HCT116 (cell line): ENCODE results near the gene PMEPA1. TPM values are rescaled to one million over a fixed set of nuclear protein-coding genes. Genes with fewer than 3 reads are reported as not detected.

Source experiments
- ATAC-seq: fragments of 200-7000 bp; cut with Tn5 transposase; 2 replicates; pipeline ENCODE4 v1.9.1; 2020; ENCODE audit warnings: mild to moderate bottlenecking, moderate library complexity
- BruUV-seq: library from RNA; stranded (reverse); fragments of 400-500 nt; replicated peaks from 2 replicates; lab custom pipeline; 2021; lab: Mats Ljungman, UMichigan
- CTCF ChIA-PET: fragments of 300-600 bp; sonication (Branson Sonifier 250); formaldehyde crosslinking; loops from one replicate; lab custom pipeline; 2021; ENCODE audit warnings: antibody characterized with exemption; lab: Charles Lee
- POLR2A ChIA-PET: fragments of 300-600, 350-600 bp; sonication (Branson Sonifier 250); formaldehyde crosslinking; loops from one replicate; lab custom pipeline; 2021; ENCODE audit warnings: antibody characterized with exemption; lab: Charles Lee
- RAD21 ChIA-PET, 2 experiments: fragments of 300-600 bp; sonication (Branson Sonifier 250); formaldehyde crosslinking; loops; one replicate each; lab custom pipeline; 2023; ENCODE audit warnings: low total read pairs in 2 of 2; ENCODE audit not compliant: uncharacterized antibody in 2 of 2, unreplicated experiment in 2 of 2, low non-redundant PET in 1 of 2; lab: Charles Lee
- DNase-seq: peaks from one replicate; pipeline ENCODE4 v3.0.0-alpha.2; 2010; ENCODE audit warnings: low read depth, low spot score
- H2AFZ ChIP-seq: fragments of 200-600 bp; shearing (Covaris generic), sonication (generic); 2 replicates; pipeline ENCODE4 v1.6.1; 2017; ENCODE audit warnings: low read depth, mixed run types, mixed read lengths, antibody characterized with exemption, low read length; ENCODE audit not compliant: poor library complexity, severe bottlenecking
- H3K27ac ChIP-seq: 2 replicates; pipeline ENCODE4 v1.5.1; 2012; ENCODE audit warnings: low read depth, low read length
- H3K27me3 ChIP-seq: fragments of 200-600 bp; sonication (generic); 2 replicates; pipeline ENCODE4 v1.6.1; 2016; ENCODE audit warnings: mixed run types, low read length, mixed read lengths; ENCODE audit not compliant: insufficient read depth
- H3K36me3 ChIP-seq, 2 experiments: fragments of 200-500 bp in 1 of 2; fragments of 200-600 bp in 1 of 2; sonication (Bioruptor generic) in 1 of 2; sonication (generic) in 1 of 2; 2 replicates each; pipeline versions ENCODE4 v1.5.1 to v1.6.1; 2014 to 2016; ENCODE audit warnings: low read length in 2 of 2, inconsistent platforms in 1 of 2, mixed read lengths in 1 of 2, mixed run types in 1 of 2; ENCODE audit not compliant: insufficient read depth in 2 of 2, control insufficient read depth in 1 of 2
- H3K4me1 ChIP-seq, 2 experiments: fragments of 200-600 bp in 1 of 2; sonication (generic) in 1 of 2; 2 replicates each; pipeline versions ENCODE4 v1.5.1 to v1.6.1; 2012 to 2017; ENCODE audit warnings: low read length in 2 of 2, inconsistent platforms in 1 of 2, mild to moderate bottlenecking in 1 of 2, mixed read lengths in 1 of 2, mixed run types in 1 of 2, moderate library complexity in 1 of 2; ENCODE audit not compliant: insufficient read depth in 2 of 2, control insufficient read depth in 1 of 2
- H3K4me2 ChIP-seq: fragments of 200-600 bp; sonication (generic); 2 replicates; pipeline ENCODE4 v1.6.1; 2017; ENCODE audit warnings: mixed run types, low read length, mixed read lengths
- H3K4me3 ChIP-seq, 2 experiments: fragments of 200-600 bp in 1 of 2; sonication (generic) in 1 of 2; replicated peaks in 1 of 2; 2 replicates each; pipeline ENCODE4 v1.5.1; 2011 to 2016; ENCODE audit warnings: low read length in 2 of 2, control low read depth in 1 of 2, low read depth in 1 of 2, mild to moderate bottlenecking in 1 of 2, mixed read lengths in 1 of 2, mixed run types in 1 of 2
- H3K79me2 ChIP-seq: fragments of 200-600 bp; sonication (generic); 2 replicates; pipeline ENCODE4 v1.6.1; 2017; ENCODE audit warnings: mild to moderate bottlenecking, mixed run types, low read length, moderate library complexity, mixed read lengths; ENCODE audit not compliant: insufficient read depth
- H3K9ac ChIP-seq: fragments of 200-600 bp; sonication (generic); 2 replicates; pipeline ENCODE4 v1.6.1; 2016; ENCODE audit warnings: low read length, mixed read lengths
- H3K9me2 ChIP-seq: fragments of 200-600 bp; sonication (generic), shearing (Covaris generic); 2 replicates; pipeline ENCODE4 v1.6.1; 2017; ENCODE audit warnings: mixed run types, mild to moderate bottlenecking, moderate library complexity; ENCODE audit not compliant: insufficient read depth
- H3K9me3 ChIP-seq, 2 experiments: fragments of 200-500 bp in 1 of 2; fragments of 200-600 bp in 1 of 2; sonication (Bioruptor generic) in 1 of 2; sonication (generic) in 1 of 2; 2 replicates each; pipeline ENCODE4 v1.6.1; 2014 to 2017; ENCODE audit warnings: low read length in 2 of 2, mixed read lengths in 2 of 2, inconsistent platforms in 1 of 2, low read depth in 1 of 2, mild to moderate bottlenecking in 1 of 2, mixed run types in 1 of 2, moderate library complexity in 1 of 2; ENCODE audit not compliant: control insufficient read depth in 1 of 2, insufficient read depth in 1 of 2
- H4K20me1 ChIP-seq: fragments of 200-600 bp; sonication (generic), shearing (Covaris generic); 2 replicates; pipeline ENCODE4 v1.6.1; 2017; ENCODE audit warnings: mixed run types, mild to moderate bottlenecking, moderate library complexity; ENCODE audit not compliant: insufficient read depth
- CBX3 ChIP-seq: IDR thresholded peaks from 2 replicates; pipeline ENCODE4 v1.6.1; 2012; ENCODE audit warnings: low read depth
- FOSL1 ChIP-seq: IDR thresholded peaks from 2 replicates; pipeline ENCODE4 v1.6.1; 2012; ENCODE audit warnings: low read depth
- JUND ChIP-seq: IDR thresholded peaks from 2 replicates; pipeline ENCODE4 v1.6.1; 2012
- RAD21 ChIP-seq: IDR thresholded peaks from 2 replicates; pipeline ENCODE4 v1.6.1; 2012; ENCODE audit warnings: low read depth, mild to moderate bottlenecking
- REST ChIP-seq: IDR thresholded peaks from 2 replicates; pipeline ENCODE4 v1.6.1; 2012; ENCODE audit warnings: low read depth
- SP1 ChIP-seq: IDR thresholded peaks from 2 replicates; pipeline ENCODE4 v1.6.1; 2012; ENCODE audit warnings: low read depth
- TCF7L2 ChIP-seq: IDR thresholded peaks from 2 replicates; pipeline ENCODE4 v1.7.0; 2011; ENCODE audit warnings: borderline replicate concordance, inconsistent platforms; ENCODE audit not compliant: insufficient read depth, insufficient read length; ENCODE audit errors: extremely low read depth
- intact Hi-C: fragments of 100-400 bp; cut with micrococcal nuclease; formaldehyde crosslinking; loops from 2 replicates; pipeline ENCODE4 v1.10.0; 2022
- total RNA-seq: library from RNA; stranded (reverse); gene quantifications from one replicate; pipeline ENCODE4 v1.2.1, GENCODE V29; 2021; ENCODE audit not compliant: unreplicated experiment
- TF ChIP-seq, protein P1 (sequence below): IDR thresholded peaks from 2 replicates; pipeline ENCODE4 v1.6.1; 2012

The PMEPA1 gene
- total RNA-seq, 1 experiment from 2014 or later, result 0.64 TPM

DNA sequence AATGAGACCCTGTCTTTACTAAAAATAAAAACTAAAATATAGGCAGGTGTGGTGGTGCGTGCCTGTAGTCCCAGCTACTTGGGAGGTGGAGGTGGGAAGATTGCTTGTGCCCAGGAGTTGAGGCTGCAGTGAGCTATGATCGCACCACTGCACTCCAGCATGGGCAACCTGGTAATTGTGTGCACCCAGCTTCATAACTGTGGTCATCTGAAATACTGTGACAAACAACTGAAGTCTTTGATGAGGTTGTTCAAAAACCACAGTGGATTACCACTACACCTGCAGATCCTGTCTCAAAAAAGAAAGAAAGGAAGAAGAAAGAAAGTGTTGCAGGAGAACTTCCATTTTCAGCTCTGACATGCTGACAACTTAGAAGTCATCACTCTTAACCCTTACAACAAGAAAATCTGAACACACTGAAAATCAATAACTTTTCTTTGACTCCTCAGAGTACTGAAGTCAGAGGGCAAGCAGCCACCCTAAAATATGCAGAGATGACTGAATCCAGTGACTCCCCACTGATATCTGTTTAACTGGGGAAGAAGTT lies 75.8 kb downstream of the PMEPA1 start:
- H3K4me1 ChIP-seq, result no peaks in the 10 kb centered on the region
- POLR2A ChIA-PET, result no interaction called here
- no peaks in the 10 kb centered on the region for H3K9me3 ChIP-seq
- H2AFZ ChIP-seq, result no peak overlapping the region
- H3K79me2 ChIP-seq, result no peaks in the 10 kb centered on the region
- no peak overlapping the region for H3K4me3 ChIP-seq
- ATAC-seq, result no peak
- H3K4me2 ChIP-seq, result no peak overlapping the region
- no peak overlapping the region for H3K27ac ChIP-seq
- H3K27me3 ChIP-seq, result peaks cover 75% of the 10 kb centered on the region
- intact Hi-C loops, result no loop called here
- H4K20me1 ChIP-seq, result no peaks in the 10 kb centered on the region
- CTCF ChIA-PET, result no interaction called here
- no peaks in the 10 kb centered on the region for H3K36me3 ChIP-seq
- BruUV-seq, result no TSS peak
- DNase-seq, result no peak
- TF ChIP-seq JUND (no peak), SP1 (no peak), TCF7L2 (no peak)
- no peaks in the 10 kb centered on the region for H3K9me2 ChIP-seq
- H3K9ac ChIP-seq, result no peak overlapping the region
- RAD21 ChIA-PET, result no interaction called here

GRCh38 chr20:57632286-57632685 lies 77.5 kb downstream of the PMEPA1 start:
- BruUV-seq, result no TSS peak
- Histone ChIP-seq H3K79me2 (no peaks in the 10 kb centered on the region), H3K4me2 (no peak overlapping the region), H3K9me2 (no peaks in the 10 kb centered on the region), H3K9me3 (no peaks in the 10 kb centered on the region), H3K27me3 (peaks cover 60% of the 10 kb centered on the region), H3K36me3 (no peaks in the 10 kb centered on the region), H3K4me3 (no peak overlapping the region), H2AFZ (no peak overlapping the region), H3K27ac (no peak overlapping the region), H4K20me1 (no peaks in the 10 kb centered on the region), H3K9ac (no peak overlapping the region), H3K4me1 (no peaks in the 10 kb centered on the region)
- intact Hi-C loops, result no loop called here
- no peak for TF ChIP-seq FOSL1
- TF ChIP-seq, protein P1, sequence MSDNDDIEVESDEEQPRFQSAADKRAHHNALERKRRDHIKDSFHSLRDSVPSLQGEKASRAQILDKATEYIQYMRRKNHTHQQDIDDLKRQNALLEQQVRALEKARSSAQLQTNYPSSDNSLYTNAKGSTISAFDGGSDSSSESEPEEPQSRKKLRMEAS, result no peak
- no peak for TF ChIP-seq CBX3
- TF ChIP-seq RAD21, result no peak
- no peak for TF ChIP-seq REST
- ATAC-seq (no peak), DNase-seq (no peak)
- RAD21 ChIA-PET, result no interaction called here
- CTCF ChIA-PET, result no interaction called here
- POLR2A ChIA-PET, result no interaction called here
